Measurements from ENCODE around the gene NEUROD6.

Gene NEUROD6
- total RNA-seq = 0 reads per million in 3 experiments

DNA sequence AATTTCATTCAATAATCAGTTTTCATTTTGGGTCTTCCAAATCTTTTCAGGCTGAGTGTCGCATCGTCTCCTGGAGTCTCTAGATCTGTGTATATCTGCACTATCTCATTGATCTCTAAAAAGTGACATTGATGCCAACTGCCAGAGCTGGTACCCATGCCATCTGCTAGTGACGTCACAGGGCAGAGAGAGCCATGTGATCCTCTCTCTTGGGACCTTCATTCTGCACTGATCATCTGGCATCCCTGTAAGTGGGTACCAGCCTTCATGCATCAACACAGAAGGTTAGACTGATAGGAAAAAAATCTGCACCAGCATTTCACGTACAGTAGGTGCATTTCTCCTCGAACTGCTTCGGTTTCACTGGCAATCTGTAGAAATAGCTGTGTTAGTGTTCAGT lies at the start of gene NEUROD6:
TSS of gene NEUROD6 (minus strand) at position 124 of the 400 bp plus-strand sequence. CDS start 1,458 bp downstream, outside the sequence.
- no peak for DNase-seq

DNA sequence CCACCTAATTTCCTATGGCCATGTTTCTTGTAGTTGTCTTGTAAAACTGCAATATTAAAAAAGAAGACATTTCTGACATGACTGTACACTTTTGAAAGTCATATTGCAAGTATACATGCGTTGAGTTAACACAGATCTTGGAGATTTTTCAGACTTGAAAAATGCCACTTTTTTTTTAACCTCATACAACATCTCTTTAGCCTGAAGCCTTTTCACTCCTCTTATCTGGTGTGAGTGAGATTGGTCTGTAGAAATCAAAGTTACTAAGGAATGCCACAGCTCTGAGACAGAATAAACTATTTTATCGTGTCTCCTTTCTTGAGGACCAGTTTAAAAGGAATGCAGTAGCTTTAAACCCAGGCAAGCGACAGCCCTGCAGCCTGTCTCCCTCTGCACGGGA lies 43.9 kb upstream of the NEUROD6 start:
- no peak for DNase-seq

DNA sequence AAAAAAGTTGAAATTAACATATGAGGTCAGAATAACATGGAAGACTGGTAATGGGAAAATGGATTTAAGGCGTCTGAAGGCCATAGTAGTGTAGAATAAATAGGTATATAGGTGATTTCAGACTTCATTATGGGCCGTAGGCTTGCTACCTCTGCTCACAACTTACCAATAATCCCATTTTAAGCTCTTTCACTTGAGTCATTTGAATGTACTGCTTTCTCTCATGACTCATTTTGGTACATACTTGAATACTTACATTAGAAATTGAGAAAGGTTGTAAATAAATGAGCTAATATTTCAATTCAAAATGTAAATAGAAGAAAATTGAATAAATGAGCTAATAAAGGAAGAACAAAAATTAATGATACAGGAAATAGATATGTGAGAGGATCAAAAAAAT lies 42.2 kb upstream of the NEUROD6 start:
- DNase-seq = no peak

DNA sequence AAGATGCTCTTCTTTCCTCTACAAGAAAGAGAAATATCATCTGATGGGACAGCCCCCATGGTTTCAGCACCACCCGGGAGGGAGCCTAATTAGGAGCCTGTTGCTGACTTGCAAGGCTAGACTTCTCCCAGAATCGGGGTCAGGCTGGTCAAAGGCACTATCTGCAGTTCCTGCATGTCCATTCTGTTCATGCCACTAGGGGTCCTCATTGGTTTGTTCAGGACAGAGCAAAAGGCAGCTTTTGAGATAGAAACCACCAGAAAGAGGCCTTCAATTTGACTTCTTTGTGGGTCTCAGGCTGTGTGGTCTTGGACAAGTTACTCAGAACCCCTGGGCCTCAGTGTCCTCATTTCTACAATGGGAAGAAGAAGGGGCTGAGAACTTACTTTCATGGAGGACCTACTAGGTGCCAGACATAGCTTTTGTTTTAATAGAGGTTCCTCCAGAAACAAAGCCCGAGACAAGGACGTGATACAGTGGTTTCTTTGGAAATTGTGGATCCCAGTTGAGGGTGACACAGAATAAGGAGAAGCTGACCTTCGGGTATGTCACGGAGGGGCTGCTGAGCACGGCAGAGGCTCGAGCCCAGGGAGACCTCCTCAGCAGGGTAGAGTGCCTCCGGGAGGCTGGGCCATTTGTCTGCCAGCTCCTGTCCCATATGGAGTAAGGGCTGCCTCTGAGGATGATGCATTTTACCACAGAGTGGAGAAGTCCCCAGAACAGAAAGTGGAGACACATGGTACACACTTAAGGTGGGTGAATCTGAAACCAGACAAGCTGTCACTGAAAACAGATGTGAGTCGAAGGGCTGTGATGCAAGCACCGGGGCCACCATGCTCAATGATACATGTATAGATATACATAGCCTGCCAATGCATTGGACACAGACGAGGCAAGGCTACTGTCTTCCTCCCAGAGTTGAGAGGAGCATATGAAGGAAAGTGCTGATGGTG lies 33.1 kb upstream of the NEUROD6 start:
- DNase-seq = no peak

DNA sequence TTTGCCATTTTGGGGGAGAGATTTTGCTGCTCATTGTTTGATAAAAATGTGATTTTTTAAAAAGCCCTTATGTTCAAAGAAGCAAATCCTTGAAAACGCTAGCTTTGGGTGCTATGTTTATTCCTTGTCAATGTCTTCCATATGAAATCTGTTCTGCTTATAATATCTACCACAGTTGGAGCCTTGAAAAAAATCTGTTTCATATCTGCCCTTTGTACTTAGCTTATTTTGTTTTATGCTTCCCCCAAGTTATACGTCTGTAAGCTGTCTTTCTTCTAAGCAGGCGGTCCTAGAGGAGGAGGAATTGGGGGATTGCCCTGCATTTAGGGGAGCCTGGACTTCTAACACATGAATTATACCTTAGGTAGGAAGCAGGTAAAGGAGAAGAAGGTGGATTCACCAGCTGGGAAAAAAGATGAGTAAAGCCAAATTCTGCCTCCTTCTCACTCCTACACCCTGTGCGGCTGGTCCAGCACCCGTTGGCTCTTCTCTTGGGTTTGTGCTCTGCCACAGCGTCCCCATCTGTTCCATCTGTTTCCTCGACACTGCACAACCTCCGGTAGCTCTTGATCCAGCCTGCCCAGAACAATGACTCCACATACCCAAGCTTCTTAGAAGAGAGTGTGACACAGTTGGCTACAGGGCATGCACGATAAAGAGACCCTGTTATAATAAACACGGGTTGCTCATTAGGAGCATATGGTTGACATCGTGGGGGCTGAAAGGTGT lies 31.9 kb upstream of the NEUROD6 start:
- DNase-seq = no peak

DNA sequence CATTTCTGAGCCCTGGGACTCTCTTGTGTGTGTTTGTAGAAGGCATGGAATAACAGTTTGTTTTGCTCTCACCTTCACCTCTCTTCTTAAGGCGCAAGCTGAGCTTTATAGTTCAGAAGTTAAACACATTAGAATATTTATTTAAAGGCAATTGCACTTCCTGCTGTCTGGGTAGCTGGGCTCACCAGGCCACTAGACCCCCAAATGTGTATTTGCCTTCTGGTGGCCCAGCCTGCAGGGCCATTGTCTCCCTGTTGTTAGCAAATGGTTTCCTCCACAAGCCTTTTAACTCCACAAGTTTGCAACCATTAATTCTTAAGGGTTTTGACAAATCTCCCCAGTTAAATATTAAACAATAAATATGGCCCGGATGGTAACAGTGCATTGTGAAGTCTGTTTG lies 31.1 kb upstream of the NEUROD6 start:
- no peak for DNase-seq

DNA sequence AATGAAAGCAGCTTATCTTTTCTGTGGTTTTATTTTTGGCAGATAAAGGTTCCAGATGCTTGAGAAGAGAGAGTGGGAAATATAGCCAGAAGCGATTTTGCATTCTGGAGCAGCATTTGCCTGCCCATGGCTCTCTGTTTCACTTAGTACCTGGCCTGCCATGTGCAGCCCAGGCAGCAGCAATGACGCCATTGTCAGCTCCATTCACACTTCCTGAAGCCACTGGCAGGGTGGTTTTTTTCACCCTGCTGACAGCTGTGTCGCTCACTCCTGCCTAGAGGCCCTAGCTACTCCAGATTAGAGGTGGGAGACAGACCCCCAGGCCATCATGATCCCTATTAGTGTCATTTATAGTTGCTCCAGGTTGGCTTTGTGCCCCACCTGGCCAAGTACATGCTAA lies 30.1 kb upstream of the NEUROD6 start:
- DNase-seq = no peak

DNA sequence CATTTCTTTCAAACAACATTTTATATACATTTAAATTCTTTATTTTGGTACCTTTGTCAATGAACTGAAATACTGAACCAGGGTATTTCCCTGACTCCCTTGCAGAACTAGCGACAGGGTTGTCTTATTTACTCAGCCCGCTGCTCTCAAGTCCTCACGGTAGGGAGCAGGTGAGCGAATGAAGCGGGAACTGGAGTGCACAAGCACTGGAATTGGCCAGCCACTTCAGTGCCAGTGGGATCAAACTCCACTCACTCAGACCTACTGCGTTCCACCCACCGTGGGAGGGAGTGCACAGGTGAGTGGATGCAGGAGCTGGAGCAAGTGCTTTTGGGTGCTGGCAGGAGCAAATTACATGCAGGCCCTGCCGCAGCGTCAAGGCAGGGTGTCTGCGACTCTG lies 28.1 kb upstream of the NEUROD6 start:
- DNase-seq = no peak

DNA sequence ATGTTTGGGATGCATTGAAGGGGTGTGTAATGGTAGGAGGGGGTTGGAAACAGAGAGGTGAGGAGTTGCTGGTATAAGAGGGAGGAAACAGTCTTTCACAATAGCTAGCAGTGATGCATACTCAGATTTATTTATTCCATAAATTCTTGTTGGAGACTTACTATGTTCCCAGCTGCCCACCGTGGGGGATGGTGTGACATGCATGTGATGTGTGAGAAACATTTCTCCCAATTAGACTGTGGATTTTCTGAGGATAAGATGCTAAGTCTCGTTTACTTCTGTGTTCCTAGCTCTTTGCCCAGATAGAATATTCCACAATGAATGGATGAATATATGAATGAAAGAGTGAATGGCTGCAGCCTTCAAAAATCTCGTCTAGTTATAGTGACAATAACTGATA lies 23.0 kb upstream of the NEUROD6 start:
- DNase-seq = no peak

DNA sequence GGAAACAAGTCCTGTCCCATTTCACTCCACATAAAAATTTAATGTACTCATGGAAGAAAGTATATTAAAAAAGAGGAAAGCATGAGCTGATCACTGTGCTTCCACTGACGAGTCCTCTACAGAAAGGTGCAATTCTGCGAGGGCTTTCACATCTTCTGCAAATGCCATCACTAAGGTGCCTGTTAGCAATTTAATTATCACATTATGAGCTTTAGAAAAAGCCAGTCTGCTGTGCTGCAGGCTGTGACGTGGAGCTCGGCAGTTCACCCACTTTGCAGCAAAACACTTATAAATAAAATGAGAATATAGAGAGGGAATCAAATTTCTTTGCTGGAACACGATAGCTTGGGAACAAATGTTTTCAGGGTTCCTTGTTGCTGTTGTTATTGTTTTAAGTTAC lies 22.5 kb upstream of the NEUROD6 start:
- no peak for DNase-seq

DNA sequence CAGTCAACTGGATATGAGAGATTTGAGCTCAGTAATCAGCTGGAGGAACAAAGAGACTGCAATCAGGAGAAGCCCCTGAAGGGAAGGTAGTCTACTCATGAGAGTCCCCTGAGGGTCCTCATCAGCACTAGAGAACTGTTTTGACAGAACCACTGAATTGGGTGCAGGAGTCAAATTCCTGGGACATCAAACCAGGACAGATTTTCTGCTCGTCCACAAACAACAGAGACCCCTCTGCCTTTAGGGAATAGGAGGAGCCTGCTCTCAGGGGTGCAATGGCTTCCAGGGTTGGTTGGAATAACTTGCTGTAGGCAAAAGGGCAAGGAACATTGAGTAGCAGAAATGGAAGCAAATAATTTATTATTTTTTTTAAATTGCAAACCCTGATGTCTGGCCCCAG lies 21.9 kb upstream of the NEUROD6 start:
- DNase-seq = no peak

DNA sequence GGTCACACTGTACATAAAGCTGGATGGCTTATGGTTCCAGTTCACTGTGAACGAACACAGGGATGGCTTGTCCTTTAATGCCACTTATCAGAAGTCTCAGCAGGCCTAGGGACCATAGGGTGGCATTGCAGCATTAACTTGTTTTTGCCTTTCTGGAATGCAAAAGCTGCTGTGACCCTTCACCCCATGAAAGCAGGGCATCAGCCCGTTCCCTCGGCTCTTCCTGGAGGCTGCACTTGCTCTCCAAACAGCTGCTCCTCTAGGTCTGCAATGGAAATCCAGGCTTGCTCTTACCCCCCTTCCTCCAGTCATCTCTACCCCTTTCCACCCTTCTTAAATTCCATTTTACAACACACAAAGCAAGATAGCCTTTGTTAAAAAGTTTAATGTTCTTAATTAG lies 17.9 kb upstream of the NEUROD6 start:
- no peak for DNase-seq

DNA sequence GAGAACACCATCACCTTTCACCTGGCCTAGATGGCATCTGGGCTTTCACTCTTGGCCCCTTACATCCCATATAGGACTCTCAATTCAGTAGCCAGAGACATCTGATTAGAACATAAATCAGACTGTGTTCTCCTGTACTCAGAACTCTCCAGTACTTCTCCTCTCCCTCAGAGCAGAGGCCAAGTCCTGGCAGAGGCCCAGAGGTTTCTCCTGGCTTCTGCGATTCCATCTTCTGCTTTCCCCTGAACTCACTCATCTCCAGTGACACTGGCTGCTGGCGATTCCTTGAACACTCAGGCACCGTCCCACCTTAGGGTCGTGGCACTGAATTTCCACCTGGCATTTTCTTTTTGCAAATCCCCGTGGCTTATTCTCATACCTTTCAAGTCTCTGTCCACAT lies 4.9 kb upstream of the NEUROD6 start:
- no peak for DNase-seq

DNA sequence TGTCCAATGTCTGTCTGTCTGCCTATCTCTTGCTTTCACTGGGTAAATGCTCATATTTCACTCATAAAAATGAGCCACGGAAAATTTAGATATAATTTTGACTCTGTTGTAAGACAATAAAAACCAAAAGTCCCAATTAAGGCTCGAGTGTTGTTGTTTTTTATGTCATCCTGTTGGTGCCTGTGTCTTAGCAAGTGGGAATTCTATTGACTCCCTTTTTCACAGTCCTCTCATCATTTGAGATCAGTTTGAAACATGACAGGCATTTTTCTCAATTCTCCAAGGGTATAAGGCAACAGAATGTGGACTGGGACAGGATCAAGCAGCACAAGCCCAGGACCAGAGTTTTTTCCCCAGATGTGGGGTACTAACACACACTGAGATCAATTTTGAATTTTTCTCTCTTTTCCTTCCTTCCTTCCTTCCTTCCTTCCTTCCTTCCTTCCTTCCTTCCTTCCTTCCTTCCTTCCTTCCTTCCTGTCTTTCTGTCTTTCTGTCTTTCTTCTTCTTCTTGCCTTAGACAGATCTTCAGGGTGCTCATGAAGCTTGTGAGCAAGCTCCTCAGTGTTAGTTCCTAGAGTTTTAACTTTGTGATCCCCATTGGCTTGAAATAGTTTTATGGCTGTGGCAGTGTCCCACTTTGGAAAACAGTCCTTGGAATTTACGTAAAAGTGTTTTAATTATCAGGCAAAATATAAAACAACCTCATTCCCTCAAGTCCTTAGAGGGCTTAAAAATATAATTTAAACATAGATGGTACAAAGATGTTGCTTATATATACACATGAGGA lies 3.2 kb upstream of the NEUROD6 start:
- no peak for DNase-seq

DNA sequence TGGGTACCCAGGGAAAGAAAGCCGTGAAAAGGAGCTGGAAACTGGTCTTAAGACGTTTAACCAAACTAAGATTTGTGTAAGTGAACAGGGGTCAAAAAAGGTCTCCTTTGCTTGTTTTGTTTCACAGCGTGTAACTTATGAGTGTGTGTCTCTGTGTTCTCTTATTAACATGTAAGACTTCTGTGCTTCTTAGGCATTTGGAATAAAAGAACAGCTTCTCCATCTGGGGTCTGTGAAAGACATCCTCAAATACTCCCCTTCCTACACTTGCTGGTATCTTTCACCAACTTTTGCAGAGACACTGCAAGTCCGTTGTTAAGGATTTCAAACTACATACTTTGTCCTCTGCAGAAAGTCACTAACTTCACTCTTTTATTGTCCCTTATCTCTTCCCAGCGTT lies 615 bp upstream of the NEUROD6 start:
- no peak for DNase-seq

DNA sequence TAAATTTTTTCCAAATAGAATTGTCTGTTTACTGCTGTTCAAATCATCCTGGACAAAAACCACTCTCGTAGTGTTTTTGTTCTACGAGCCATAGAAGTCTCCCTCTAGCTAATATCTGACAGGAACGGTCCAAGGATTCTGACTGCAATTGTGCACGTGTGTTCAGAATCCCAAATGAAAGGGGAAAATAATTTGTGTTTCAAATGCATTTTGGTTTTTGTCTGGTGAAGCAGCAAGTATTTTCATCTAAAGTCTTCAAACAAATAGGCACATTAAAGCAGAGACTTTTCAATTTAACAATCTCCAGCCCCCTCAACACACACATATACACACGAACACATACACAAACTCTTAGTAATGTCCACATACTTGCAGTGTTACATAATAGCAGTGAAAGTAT lies 475 bp downstream of the NEUROD6 start:
- DNase-seq = no peak

DNA sequence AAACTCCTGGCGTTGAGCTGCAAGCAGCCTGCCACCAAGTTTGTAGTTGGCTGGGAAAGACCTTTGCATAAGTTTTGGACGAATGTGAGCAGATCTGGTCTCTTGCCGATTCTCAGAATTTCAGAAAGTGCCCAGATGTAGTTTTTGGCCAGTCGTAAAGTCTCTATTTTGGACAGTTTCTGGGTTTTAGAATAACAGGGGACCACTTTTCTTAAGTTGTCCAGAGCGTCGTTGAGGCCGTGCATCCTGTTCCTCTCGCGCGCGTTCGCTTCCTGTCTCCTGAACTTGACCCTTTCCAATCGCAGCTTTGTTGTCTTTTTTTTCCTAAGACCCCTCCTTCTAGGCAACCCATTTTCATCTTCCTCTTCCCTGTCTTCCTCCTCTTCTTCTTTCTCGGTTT lies 1.8 kb downstream of the NEUROD6 start:
- no peak for DNase-seq

DNA sequence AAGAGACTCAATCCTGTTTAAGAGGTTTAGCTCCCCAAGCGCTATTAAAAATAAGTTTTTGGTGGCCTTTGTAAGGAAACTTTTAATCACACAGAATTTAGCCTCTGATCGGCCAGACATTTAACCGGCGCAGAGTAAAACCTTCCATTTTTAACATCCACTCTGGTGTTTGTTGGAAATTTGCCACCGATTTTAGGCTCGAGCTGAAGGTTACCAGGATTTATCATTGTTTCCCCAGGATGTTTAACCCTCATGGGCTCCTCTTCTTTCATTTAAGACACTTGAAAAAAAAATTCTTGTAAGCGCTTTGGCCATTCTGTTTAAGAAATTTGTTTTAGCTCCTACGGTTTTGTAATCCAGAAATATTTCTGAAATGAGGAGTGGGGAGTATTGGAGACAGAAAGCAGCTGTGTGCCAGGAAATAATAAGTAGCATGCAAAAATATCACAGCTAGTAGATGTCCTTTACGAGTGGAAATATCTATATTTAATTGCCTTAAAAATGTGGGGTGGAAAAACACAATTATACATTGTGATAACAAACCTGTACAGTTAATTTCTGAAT lies 3.4 kb downstream of the NEUROD6 start:
- no peak for DNase-seq

DNA sequence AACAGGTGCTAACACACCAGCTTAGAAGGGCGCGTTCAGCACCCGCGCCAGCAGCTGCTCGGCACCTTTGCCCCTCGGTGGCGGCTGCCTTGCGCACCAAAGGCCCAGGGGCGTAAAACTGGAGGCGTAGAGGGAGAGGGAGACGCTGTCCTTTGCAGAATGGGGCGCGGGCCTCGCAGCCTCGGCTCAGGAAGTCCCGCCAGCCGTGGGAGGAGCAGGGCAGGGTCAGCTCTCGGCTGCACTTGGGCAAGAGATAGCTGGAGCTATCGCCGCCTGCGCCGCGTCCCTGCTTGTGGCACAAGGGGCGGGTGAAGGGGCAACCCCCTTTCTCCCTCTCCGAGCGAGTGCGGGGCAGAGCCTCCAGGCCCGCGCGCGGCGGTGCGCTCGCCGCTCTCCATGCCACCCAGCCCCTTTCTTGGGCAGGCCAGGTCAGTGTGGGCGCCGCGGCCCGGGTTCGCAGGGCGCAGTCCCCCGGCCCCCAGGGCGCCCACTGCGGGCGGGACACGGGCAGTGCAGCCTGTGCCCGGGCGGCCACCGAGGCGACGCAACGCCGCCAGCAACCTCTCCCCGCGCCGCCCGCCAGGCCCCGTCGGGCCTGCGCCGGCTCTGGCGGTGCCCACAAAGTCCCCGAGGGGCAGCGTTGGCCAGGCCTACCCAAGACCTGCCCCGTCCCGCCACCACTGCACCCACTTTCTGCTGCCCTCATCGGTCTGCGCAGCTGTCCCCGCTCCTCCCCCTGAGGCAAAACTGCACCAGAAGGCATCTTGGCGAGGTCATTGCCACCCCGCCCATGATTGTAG lies 4.1 kb downstream of the NEUROD6 start:
- no peak for DNase-seq

DNA sequence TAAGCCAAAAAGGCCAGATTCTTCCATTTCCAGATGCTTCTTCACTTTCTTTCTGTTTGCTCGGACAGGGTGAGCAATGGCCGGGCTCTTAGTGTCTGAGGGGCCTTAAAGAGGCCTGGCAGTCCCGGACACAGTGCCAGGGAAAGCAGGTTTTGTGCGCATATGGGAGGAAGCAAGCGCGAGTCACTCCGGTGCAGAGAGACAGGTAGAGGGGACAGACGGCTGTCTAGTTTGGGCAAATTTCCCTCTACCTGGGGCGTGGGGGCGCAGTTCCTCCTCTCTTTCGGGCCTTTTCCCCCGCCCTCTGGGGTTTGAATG lies 4.7 kb downstream of the NEUROD6 start:
- no peak for DNase-seq

DNA sequence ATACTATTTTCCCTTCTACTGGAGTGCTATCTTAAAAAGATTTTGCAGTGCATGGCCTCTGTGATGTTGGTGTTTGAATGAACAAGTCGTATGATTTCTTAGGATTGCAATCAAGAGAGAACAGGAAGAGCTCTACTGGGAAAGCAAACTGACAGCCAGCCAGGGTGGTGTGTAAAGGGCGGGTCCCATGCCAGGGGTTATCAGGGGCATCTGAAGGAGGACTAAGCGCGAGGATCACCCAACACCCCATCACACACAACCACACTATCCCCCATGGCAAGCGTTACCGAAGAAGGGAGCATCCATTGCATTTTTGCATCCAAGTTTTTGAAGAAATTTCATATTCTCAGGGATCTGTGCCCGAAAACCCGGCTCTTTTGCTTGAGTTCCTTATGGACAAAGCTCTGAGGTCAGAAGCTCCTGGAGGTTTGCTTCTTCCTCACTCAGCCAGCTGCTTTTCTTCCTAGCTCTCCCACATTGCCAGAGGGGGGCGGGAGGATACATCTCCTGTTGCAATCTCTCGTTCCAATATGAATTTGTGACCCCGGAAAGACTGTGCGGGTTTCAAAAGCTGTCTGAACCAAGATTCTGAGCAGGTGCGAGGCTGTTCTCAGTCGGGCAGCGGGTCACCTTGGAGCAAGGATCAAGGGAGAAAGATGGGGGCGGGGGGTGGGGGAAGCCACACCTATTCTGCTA lies 5.2 kb downstream of the NEUROD6 start:
- DNase-seq = no peak

DNA sequence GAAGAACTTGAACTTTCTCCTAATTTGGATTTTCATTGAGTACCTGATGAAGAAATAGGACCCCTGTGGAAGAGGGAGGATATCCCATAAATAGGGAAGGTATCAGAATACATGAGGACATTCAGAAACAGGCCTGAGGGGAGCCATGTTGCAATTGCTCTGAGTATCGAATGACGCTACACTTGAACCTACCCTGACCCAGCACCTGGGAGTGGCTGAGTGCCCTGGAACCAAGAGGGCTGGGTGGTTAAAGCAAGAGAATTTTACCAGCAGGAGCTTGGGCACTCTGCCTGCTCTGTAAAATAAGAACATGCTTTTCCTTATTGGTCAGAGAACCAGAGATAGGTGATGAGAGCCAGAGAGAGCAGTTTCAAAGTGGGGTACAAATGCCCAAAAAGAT lies 7.2 kb downstream of the NEUROD6 start:
- no peak for DNase-seq
